Hepatocyte (in vitro differentiated cells): ENCODE results near the gene HIVEP1. TPM values are rescaled to one million over a fixed set of nuclear protein-coding genes. Genes with fewer than 3 reads are reported as not detected.
A peak's percentile ranks its signal among the peaks of the same experiment; 100 is the strongest.

ENCODE experiments used
- DNase-seq: peaks from one replicate; pipeline ENCODE4 v3.0.0-alpha.2; 2016; ENCODE audit warnings: low spot score
- H2AFZ ChIP-seq: fragments of 200-600 bp; sonication (generic); 2 replicates; pipeline ENCODE4 v1.6.0; 2016; ENCODE audit warnings: antibody characterized with exemption, mild to moderate bottlenecking
- H3K27ac ChIP-seq: fragments of 200-600 bp; sonication (generic); 2 replicates; pipeline ENCODE4 v1.5.1; 2016; ENCODE audit warnings: mild to moderate bottlenecking
- H3K27me3 ChIP-seq: fragments of 200-600 bp; sonication (generic); 2 replicates; pipeline ENCODE4 v1.6.1; 2016
- H3K36me3 ChIP-seq: fragments of 200-600 bp; sonication (generic); replicated peaks from 2 replicates; pipeline ENCODE4 v1.5.1; 2016; ENCODE audit warnings: low read depth; ENCODE audit not compliant: insufficient read depth
- H3K4me1 ChIP-seq: fragments of 200-600 bp; sonication (generic); 2 replicates; pipeline ENCODE4 v1.5.1; 2016; ENCODE audit warnings: mild to moderate bottlenecking, moderate library complexity; ENCODE audit not compliant: insufficient read depth
- H3K4me2 ChIP-seq: fragments of 200-600 bp; sonication (generic); 2 replicates; pipeline ENCODE4 v1.6.0; 2016
- H3K4me3 ChIP-seq: fragments of 200-600 bp; sonication (generic); 2 replicates; pipeline ENCODE4 v1.5.1; 2016; ENCODE audit warnings: mild to moderate bottlenecking
- H3K79me2 ChIP-seq: fragments of 200-600 bp; sonication (generic); 2 replicates; pipeline ENCODE4 v1.6.0; 2017; ENCODE audit warnings: mild to moderate bottlenecking
- H3K9me2 ChIP-seq: fragments of 200-600 bp; sonication (generic); replicated peaks from 2 replicates; pipeline ENCODE4 v1.6.0; 2017; ENCODE audit warnings: mild to moderate bottlenecking; ENCODE audit not compliant: insufficient read depth
- H3K9me3 ChIP-seq: fragments of 200-600 bp; sonication (generic); 2 replicates; pipeline ENCODE4 v1.5.1; 2016; ENCODE audit warnings: low read depth, mild to moderate bottlenecking
- H4K20me1 ChIP-seq: fragments of 200-600 bp; sonication (generic); 2 replicates; pipeline ENCODE4 v1.6.0; 2016; ENCODE audit warnings: mild to moderate bottlenecking; ENCODE audit not compliant: insufficient read depth, poor library complexity, severe bottlenecking
- EZH2 ChIP-seq: fragments of 200-600 bp; sonication (generic); IDR thresholded peaks from 2 replicates; pipeline ENCODE4 v1.6.1; 2016; ENCODE audit warnings: antibody characterized with exemption, mild to moderate bottlenecking, borderline replicate concordance
- EZH2phosphoT487 ChIP-seq: fragments of 200-600 bp; sonication (generic); IDR thresholded peaks from one replicate; pipeline ENCODE4 v1.6.1; 2018; ENCODE audit warnings: antibody characterized with exemption, mild to moderate bottlenecking, low read depth, moderate library complexity; ENCODE audit not compliant: unreplicated experiment, severe bottlenecking
- WGBS: methylation state at CpG from one replicate; pipeline ENCODE4 v1.1.6; 2016; ENCODE audit warnings: low lambda C conversion rate; ENCODE audit errors: missing lambda C conversion rate; 5-methylcytosine and 5-hydroxymethylcytosine counted together
- polyA plus RNA-seq: library from polyadenylated mRNA; unstranded; fragments of >200 nt; fragmentation: Nextera tagmentation; extraction: Ambion mirVana; gene quantifications from 2 replicates; pipeline ENCODE4 v1.2.1, GENCODE V29; 2016
- total RNA-seq: library from RNA; depleted of rRNA; stranded (reverse); fragments of >200 nt; gene quantifications from 2 replicates; pipeline ENCODE4 v1.2.3, GENCODE V29; 2014
- TF ChIP-seq, protein P1 (sequence below): fragments of 200-600 bp; sonication (generic); IDR thresholded peaks from 2 replicates; pipeline ENCODE4 v1.5.1; 2016; ENCODE audit warnings: antibody characterized with exemption, mild to moderate bottlenecking; ENCODE audit not compliant: poor library complexity

HIVEP1 gene
- total and polyA plus RNA-seq, 2 experiments from 2014 or later, result 8.7 to 33.7 TPM

GRCh38 chr6:12058172-12058961, 46.3 kb downstream of the HIVEP1 start:
- DNase-seq, result no peak
- peaks cover 95% of the 10 kb centered on the region for H3K79me2 ChIP-seq
- no peak overlapping the region for H2AFZ ChIP-seq

GRCh38 chr6:12060780-12061609, 48.9 kb downstream of the HIVEP1 start:
- Histone ChIP-seq H3K4me3 (no peak overlapping the region), H3K9me2 (no peaks in the 10 kb centered on the region), H3K27me3 (no peaks in the 10 kb centered on the region), H2AFZ (no peak overlapping the region), H3K4me2 (peak overlapping the region; percentile 18), H3K79me2 (peaks cover 92% of the 10 kb centered on the region), H4K20me1 (peaks cover 5% of the 10 kb centered on the region), H3K9me3 (no peaks in the 10 kb centered on the region), H3K27ac (no peak overlapping the region), H3K4me1 (no peaks in the 10 kb centered on the region), H3K36me3 (no peaks in the 10 kb centered on the region)
- WGBS, result 65% methylated on average over 15 of the region's 15 CpGs
- TF ChIP-seq, protein P1, sequence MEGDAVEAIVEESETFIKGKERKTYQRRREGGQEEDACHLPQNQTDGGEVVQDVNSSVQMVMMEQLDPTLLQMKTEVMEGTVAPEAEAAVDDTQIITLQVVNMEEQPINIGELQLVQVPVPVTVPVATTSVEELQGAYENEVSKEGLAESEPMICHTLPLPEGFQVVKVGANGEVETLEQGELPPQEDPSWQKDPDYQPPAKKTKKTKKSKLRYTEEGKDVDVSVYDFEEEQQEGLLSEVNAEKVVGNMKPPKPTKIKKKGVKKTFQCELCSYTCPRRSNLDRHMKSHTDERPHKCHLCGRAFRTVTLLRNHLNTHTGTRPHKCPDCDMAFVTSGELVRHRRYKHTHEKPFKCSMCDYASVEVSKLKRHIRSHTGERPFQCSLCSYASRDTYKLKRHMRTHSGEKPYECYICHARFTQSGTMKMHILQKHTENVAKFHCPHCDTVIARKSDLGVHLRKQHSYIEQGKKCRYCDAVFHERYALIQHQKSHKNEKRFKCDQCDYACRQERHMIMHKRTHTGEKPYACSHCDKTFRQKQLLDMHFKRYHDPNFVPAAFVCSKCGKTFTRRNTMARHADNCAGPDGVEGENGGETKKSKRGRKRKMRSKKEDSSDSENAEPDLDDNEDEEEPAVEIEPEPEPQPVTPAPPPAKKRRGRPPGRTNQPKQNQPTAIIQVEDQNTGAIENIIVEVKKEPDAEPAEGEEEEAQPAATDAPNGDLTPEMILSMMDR, result no peak
- peak; percentile 37 for DNase-seq

More at GRCh38 chr6:12058172-12058961, 46.3 kb downstream of the HIVEP1 start:
- H3K4me2 ChIP-seq, result no peak overlapping the region
- no peak overlapping the region for H3K27ac ChIP-seq
- no peaks in the 10 kb centered on the region for H3K27me3 ChIP-seq
- H3K9me3 ChIP-seq, result no peaks in the 10 kb centered on the region
- H3K36me3 ChIP-seq, result no peaks in the 10 kb centered on the region
- whole genome bisulfite sequencing, result 98% methylated on average over 5 of the region's 5 CpGs
- peaks cover 5% of the 10 kb centered on the region for H4K20me1 ChIP-seq
- H3K4me3 ChIP-seq, result no peak overlapping the region
- H3K9me2 ChIP-seq, result no peaks in the 10 kb centered on the region
- H3K4me1 ChIP-seq, result no peaks in the 10 kb centered on the region
- TF ChIP-seq EZH2phosphoT487 (no peak), EZH2 (no peak)
- TF ChIP-seq, protein P1, result no peak

GRCh38 chr6:12062605-12063004, 50.5 kb downstream of the HIVEP1 start:
- H3K36me3 ChIP-seq, result no peaks in the 10 kb centered on the region
- no peak overlapping the region for H2AFZ ChIP-seq
- TF ChIP-seq, protein P1, result no peak
- TF ChIP-seq EZH2, result no peak
- WGBS, result 90% methylated on average over 5 of the region's 5 CpGs
- no peaks in the 10 kb centered on the region for H3K4me1 ChIP-seq
- H3K4me3 ChIP-seq, result no peak overlapping the region
- H3K9me3 ChIP-seq, result no peaks in the 10 kb centered on the region
- no peaks in the 10 kb centered on the region for H3K27me3 ChIP-seq
- H3K4me2 ChIP-seq, result no peak overlapping the region
- H3K9me2 ChIP-seq, result no peaks in the 10 kb centered on the region
- DNase-seq, result no peak
- peaks cover 93% of the 10 kb centered on the region for H3K79me2 ChIP-seq
- peaks cover 13% of the 10 kb centered on the region for H4K20me1 ChIP-seq
- H3K27ac ChIP-seq, result no peak overlapping the region
